HG03571 (cell line): Measurements from ENCODE around the gene NRARP.

Source experiments
- ATAC-seq: cut with Tn5 transposase; IDR thresholded peaks from one replicate; pipeline ENCODE4 v1.9.1; 2021; ENCODE audit not compliant: unreplicated experiment

The NRARP gene

DNA sequence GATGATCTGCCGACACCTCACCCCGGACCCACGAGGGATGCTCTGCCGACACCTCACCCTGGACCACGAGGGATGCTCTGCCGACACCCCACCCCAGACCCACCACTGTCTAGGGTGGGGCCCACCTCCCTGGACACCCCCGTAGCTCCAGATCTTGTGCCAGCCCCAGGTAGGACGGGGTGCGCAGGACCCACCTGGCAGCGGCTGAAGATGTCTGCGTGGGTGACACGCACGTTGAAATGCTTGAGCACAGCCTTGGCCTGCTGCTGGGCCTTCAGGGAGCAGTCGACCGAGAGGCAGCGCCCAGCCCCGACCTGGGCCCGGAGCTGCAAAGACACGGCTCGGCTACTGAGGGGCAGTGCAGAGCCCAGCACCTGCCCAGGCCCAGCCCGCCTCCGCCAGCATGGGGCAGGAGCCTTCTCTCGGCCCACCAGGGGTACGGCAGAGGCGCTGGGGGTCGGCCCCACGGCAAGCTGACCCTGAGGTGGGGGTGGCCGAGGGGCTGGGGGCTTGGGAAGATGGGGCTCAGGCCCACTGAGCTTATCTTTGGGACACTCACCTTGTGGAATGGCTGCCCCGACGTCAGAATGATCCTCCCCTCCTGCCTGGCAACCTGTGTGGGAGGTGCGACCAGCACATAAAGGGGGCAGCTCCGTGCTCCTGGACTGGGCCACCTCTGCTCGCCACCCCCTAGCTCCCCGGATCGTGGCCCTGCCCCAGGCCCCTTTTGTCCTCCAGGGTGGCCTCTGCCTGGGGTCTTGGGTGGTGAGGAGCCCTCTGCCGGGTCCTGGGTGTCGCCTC is 21.7 kb upstream of the NRARP start:
- ATAC-seq = no peak

DNA sequence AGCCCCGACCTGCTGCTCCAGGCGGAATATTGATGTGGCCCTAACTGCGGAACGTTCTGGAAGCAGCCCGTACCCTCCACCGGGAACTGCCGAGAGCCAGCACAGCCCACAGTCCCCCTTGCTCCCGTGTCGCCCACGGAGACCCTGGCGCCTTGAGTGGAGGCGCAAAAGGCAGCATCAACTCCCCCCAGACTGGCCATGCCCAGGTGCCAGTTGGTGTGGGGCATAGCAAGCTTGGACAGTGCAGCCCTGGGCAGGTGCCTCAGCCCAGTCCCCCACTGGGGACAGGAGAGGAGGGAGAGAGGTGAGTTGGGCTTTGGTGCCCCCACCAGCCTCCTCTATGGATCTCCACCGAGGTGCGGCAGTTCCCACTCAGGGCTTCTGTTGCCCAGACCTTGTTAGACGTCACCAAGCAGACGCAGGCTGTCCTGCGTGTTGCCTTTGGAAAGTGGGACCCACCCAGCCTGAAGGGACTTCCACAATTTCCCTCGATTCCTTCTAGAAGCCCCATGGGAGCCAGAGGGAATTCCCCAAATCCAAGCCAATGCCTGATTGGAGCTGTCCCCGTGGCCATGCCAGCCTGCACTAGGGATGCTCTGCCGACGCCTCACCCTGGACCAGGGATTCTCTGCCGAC is 19.8 kb upstream of the NRARP start:
- ATAC-seq = no peak

DNA sequence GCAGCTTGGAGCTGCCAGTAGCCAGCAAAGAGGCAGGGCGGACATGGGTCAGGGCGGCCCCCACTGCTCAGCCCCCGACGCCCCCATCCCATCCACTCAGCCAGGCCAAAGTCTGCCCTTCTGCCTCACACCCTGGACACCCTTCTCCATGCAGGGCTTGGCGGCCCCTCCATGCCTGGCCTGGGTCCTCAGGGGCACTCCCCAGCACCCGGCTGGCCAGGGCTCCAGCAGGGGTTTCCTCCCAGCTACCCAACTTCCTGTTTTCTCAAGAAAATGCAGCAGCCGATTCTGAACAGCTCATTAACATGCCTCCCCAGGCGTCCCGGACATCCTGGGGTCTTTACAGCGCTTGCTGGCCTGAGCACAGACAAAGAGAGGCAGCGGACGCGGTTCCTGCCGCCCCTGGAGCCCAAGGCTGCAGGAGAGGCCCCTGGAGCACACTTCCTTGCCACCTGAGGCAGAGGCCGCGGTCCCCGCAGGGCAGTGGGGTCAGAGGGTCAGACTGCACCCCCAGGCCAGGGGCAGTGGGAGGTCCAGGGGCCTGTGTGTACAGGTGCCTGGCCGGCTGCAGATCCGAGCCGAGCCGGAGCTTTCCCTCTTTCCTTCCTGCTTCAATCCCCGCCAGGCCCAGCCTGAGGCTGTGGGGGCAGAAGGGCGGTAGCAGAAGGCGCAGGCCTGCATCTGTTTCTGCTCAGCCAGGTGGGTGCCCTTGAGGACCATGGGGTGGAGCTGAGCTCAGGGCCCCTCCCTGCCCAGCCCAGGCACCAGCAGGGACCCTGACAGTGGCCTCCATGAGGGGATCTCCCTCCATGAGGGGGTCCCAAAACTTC is 18.7 kb upstream of the NRARP start:
- no peak for ATAC-seq

DNA sequence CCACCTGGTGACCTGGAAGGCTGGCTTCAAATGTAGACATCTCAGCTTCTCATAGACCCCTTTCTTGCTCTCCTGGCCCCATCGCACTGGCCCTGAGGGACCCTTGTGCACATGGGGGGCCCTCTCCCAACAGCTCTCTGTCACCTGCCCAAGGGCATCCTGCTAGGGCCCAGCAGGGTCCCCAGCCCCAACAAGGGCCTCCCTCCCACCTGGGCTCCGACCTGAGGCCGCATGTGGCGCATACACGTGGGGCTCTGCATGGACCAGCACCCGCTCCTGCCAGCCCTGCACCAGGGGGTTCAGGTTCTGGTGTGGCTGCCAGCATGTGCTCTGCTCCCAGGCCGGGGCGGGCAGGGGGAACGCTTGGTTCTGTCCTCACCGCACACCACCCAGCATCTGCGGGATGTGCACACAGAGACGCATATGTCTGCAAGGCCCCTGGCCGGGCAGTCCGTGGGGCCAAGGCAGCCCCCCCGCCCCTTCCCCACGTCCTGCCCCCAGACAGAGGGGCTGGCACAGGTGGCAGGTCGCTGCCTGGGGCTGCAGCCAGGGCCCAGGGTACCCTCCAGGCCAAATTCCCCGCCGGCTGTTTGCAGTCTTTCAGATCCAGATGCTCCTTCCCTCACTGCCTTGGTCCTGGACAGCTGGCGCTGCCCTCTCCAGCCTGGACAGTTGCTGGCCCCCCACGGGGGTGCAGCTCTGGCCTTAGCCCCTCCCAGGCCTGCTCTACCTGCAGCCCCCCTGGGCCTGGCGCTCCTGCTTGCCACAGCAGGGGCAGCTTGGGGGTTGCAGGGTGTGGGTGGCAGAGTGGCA is 17.9 kb upstream of the NRARP start:
- no peak for ATAC-seq

DNA sequence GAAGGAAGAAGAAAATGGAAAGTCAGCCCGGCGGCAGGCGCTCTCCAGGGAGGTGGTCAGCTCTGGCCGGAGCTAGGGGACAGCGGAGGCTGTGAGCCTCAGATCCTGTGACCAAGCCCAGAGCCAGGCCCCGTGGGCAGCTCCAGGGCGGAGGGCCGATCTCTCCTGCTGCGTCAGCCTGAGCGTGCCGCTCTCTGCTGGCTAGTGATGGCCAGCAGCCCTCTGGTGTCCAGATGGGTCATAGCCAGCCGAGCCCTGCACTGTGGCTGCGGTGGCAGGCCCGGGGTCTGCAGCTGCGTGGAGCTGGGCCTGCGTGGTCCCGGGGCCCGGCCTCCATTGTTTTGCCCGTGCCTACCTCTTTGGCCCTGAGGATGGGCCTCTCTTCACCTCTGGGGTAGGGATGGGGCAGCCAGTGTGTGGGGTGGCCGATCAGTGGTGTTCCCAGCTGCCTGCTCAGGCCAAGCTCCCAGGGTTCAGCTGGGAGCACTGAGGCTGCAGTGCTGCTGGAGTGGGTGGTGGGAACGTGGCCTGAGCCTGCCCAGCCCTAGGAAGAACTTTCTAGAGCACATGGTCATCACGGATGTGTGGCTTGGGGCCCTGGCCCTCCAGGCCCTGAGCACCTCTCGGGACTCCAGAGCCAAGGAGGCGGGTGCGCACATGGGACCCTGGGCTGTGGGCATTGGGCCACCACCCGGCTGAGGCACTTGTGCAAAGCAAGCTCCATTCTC is 17.1 kb upstream of the NRARP start:
- ATAC-seq = no peak

DNA sequence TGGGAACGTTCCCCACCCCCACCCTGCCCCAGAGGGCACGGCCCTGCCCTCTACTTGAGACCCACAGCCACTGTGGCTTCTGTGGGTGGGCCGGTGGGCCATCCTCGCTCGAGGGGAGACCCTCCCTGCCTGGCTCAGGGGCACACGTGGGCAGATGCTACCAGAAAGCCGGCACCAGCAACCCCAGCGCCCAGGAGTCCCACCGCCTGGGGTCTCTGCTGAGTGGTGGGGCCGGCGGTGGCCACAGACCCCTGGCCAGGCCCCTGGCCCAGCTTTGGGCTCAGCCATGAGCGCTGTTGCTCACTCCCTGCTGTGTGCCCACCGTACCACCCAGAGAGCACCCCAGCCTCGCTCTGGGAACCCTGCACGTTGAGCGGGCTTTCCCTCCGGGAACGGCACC is 16.5 kb upstream of the NRARP start:
- ATAC-seq = no peak

DNA sequence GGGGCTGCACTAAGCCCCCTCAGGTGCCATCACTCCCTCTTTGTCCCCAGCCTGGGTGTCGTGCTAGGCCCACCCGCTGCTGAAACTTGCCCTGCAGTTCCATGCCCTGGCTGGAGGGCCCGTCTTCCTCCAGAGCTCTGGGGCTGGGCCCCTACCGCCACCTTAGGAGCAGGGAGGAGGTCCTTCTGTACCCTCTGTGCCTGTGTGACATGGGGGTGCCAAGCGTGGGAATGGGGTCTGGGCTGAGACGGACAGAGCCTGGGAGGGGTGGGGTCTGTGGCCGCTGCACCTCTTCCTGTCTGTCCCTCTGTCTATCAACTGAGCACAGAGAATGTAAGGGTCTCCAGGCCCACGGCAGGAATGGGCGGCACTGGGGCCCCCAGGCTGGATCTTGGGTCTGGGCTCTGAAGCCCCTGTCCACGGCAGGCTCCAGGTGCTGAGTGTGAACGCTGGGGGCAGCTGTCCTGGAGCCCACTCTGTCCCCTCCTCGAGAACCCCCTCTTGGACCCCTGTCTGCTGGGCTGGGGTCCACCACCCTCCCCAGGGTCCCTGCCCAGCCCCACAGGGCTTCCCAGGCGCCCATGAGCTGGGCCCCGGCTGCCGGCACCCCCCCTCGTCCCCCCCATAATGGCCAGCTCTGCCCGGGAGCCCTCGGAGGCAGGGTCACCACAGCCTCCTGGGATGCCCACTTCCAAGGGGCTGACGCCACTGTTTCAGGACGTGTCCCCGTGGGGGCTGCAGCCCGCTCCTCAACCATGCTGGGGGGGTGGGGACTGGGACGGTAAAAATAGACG is 15.8 kb upstream of the NRARP start:
- no peak for ATAC-seq

DNA sequence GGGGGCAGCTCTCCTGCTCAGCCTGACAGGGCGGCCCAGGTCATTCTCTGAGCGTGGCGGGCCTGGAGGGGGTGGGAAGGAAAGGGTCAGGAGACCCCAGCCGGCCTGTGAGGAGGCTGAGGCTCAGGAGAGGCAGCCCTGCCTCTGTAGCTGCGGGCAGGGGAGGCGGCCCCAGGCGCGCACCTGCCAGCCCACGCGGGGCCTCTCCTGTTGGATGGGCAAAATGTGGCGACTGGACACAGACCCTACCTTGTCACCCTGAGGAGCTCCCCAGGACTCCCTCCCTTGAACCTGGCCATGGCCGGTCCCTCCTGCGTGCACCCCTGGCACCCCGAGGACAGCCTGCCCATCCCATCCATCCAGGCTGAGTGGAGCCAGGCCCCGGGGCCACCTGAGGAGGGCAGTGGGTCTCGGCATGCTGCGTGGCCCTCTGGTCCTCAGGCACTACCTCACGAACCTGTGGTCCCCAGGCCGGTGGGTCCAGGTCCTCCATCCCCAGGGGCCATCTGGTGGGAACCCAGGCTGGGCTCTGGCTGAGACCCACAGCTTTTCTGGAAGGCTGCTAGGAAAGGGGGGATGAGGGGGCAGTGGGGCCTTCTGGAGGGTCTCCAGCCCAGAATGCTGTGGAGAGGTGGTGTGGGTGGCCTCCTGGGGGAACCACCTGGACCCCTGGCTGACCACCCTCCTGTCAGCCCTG is 15.1 kb upstream of the NRARP start:
- no peak for ATAC-seq

DNA sequence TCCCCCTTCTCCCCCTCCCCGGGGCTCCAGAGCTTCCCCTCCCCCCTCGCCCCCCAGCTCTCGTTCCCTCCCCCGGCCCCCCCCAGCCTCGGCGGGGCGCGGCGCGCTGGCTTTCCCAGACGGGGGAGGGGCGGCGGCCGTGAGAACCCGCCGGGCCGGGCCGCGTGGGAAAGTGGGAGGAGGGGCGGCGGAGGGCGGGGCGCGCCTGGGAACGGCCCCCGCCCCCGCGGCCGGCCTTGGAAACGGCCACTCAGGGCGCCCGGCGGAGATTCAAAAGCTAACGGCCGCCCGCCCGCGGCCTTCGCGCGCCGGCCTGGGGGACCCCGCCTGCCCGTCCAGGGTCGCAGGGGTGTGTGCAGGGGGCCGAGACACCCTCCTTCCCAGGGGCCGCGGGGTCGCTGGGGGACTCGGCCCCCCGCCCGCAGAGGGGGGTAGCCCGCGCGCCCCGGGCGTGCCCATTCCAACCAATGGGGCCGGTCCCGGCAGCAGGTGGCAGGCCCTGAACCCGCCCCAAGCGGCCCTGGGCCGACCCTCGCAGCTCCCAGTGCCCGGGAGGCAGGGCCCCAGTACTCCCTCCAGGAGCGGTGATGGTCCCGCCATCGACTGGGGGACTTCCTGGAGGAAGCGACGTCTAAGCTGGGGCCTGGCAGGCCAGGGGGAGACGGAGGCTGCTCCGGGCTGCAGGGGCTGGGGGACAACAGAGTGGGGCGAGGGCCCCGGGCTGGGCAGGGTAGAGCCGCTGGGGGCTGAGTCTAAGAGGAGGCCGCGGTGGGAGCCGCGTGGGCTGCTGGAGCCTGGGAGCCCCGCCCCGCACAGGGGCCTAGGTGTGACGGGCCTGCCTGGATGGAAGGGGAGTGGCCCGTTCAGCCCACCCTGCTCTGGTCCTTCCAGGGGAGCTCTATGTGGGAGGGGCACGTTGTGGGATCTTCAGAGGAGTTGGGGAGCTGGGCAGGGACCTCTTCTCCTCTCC is 14.2 kb upstream of the NRARP start:
- no peak for ATAC-seq

DNA sequence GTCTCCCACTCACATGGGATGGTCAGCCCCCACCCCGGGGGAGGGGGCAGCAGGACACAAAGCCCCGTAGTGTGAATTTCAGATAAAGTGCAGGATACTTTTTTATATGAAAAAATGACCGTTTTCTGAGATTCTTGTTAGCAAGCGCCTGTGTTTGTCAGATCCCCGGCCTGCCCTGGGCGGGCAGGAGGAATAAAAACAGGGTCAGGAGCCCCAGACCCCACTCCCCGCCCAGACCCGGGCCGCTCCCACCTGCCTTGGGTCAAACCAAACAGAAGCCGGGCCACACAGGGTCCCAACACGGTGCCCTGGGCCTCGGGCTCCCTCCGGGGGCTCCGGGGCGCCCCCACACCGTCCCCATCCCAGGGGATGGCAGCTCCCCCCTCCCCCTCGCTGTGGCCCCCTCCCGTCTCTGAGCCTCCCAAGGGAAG is 13.5 kb upstream of the NRARP start:
- no peak for ATAC-seq

DNA sequence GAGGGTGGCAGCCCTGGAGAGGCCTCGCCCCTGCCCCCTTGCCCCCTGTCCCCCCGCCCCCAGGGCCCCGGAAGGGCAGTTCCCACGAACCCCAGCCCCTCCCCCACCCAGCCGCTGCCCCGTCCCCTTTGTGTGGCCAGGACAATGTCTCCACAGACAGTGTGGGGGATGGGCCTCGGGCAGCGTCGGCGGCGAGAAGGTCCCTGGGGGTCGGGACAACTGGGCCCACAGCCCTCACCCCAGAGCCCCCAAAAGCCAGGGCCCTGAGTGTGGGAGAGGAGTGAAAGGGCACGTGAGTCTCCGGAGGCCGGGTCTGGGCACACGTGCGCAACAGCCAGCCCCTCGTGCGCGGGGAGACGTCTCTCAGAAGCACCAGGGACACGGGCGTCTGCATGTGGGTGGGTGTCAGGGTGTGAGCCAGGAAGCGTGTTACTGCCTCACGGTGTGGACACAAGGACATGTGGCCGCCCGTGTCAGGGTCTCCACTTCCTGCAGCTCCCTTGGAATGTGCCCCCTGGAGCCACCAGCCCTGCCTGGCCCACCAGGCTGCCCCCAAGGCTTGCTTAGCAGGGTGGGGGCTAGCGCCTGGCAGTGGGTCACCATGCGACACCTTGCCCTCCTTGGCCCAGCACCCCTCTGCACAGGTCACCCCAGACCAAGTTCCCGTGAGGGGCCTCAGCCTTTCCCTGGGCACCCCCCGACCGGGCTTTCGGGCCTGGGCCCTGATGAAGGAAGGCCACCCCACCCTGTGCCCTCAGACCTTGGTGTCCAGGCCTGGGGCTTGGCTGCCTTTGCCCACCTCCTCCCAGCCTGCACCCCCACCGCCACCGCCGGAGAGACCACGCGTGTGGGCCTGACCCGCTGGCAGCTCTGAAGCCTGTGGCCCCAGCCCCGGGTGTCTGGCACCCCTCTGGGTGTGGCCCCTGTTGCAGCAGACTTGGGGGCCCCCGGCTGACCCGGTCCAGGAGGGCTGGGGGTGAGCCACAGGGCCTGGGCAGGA is 12.8 kb upstream of the NRARP start:
- no peak for ATAC-seq

DNA sequence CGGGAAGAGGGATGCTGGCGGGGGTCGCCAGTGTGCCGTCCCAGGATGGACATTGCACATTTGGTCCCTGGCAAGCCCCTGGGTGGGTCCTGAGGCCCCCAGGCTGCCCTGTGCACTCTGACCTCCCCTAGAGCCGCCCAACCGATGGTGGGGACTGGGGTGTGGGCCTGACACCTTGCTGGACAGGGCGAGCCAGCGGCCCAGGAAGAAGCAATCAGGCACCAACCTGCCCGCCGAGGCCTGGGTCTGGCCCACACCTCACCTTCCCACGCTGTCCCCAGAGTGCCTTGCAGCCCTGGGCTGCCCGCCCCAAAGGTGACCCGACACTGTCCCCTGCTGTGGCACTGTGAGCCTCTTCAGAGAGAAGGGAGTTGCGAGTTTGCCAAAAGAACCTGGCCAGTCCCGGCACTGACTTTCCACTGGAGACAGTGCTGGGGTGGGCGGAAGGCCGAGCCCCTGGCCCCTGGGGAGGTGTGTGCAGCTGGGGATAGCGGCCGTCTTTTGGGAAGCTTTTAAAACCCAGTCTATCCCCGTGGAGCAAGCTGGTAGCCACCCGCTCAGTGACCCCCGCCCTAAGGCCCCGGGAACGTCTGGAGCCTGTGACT is 12.0 kb upstream of the NRARP start:
- no peak for ATAC-seq

DNA sequence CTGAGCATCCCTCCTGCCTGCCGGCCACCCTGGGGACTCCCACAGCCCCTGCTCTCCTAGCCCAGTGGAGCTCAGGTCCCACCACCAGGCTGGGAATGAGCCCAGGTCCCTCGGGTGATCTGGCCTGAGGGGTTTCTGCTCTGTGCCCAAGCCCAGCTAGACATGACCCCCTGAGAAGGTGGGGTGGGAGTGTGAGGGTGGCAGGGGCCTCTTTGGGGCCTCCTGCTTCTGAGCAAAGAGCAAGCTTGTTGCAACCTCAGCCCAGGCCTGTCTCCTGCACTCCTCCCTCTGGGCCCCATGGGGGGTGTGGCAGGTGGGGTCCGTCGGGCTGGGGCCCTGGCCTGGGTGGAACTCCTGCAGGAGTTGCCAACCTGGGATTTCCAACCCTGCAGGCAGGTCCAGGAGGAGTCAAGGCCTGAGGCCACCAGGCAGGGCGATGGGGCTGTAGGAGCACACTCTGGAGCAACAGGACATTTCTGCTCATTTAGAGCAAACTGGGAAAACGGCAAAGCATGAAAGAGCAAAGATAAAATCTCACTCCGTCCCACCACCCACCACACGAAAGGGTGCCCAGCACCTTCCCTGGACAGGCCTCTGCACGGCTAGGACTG is 11.4 kb upstream of the NRARP start:
- ATAC-seq = no peak

DNA sequence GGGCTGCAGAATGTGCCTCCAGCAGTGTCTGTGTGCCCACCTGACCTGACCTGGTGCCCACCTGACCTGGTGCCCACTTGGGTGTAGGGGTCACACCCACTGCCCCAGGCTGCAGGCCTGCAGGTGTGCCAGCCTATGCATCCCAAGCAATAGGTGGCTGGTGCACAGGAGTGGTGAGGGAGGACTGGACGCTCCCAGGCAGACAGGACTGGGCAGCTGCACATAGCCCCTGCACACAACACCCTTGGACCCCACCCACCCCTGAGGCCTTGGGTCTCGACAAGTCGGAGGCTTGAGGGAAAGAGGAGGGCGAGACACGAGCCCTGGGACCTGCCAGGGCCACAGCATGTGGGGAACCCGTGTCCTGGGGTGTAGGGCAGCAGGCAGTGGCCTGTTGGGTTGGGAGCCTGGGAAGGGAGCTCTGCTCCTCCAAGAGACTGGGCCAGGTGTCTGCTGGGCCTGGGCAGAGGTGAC is 10.8 kb upstream of the NRARP start:
- ATAC-seq = no peak

DNA sequence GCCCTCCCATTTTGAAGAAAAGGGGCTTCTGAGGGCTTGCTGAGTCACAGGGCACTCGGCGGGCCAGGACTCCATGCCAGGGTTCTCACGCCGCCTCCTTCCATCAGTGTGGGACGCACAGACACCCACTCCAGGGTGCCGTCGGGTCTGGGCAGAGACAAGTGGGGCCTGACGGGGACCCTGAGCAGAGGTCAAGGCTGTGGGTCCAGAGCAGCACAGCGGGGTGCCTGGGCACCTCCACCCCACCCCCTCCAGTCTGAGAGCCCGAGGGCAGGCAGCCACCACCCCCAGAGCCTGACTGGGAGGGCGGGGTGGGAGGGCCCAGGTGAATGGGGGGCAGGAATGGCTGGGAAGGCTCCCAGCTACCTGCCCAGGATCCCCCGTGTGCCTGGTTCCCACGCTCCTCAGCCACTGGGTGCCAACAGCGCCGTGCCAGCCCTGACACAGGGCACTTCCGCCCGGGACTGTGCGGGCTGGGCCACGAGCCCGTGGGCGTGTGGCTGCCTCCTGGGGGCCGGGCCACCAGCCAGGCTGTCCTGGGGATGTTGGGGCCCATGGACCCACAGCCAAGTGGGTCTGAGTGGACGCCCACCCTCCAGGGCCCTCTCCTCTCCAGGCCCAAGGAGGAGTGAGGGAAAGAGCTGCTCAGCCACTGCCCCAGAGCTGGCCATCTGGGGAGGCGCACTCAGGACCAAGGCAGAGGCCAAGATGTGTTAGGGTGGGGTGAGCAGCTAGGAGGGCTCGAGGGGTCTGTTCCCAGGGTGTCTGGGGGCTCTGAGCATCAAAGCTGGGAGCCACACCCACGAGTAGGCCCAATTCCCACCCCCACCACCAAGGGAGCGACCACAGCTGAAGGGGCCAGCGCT is 10.1 kb upstream of the NRARP start:
- ATAC-seq = no peak
